Measurements from ENCODE around the gene ANXA1. TPM values are rescaled to one million over a fixed set of nuclear protein-coding genes. Genes with fewer than 3 reads are reported as not detected.

The ANXA1 gene
- total RNA-seq, 1 donor from 2014 or later = 35.2 TPM

DNA sequence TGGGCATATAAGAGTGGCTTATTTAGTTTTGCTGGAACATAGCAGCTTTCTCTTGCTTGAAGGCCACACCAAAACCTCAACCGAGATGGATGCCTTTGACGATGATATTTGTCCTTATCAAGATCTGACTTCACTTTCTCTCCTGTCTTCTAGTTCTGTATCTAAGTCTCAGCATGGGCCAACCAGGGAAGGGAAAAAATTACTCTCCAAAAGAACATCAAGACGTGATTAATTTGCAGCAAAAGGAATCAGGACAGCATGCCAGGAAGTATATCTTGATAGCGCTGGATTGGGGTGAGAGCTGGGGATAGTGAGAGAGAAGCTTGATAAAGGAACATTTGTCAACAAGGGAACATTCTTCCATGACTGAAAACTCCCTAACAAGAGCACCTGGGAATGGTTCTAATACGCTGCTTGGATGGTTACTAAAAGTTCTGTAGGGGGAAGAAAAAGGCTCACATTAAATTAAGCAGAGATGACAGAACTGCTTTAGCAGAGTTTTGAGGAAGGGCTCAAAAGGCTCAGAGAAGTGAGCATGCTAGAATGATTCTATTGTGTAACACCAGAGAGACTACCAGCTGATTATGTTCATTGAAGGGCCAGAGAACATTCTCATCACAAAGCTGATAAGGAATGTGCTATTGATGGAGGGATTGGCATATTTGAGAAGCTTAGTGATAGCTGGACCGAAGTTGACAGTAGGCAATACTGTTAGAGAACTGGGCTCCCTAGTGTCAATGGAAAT is 21.6 kb upstream of the ANXA1 start:
- Mint-ChIP-seq H3K27me3 (ENCODE audit: insufficient read depth) (no peaks in the 10 kb centered on the region), H3K9me3 (no peaks in the 10 kb centered on the region), H3K4me1 (ENCODE audit: low read depth) (peaks cover 31% of the 10 kb centered on the region), H3K27ac (no peak overlapping the region), H3K4me3 (no peak overlapping the region), H3K36me3 (ENCODE audit: low read depth) (no peaks in the 10 kb centered on the region)
- intact Hi-C loops (cut with micrococcal nuclease) = no loop called here
- DNase-seq (ENCODE audit: low spot score) = no peak

DNA sequence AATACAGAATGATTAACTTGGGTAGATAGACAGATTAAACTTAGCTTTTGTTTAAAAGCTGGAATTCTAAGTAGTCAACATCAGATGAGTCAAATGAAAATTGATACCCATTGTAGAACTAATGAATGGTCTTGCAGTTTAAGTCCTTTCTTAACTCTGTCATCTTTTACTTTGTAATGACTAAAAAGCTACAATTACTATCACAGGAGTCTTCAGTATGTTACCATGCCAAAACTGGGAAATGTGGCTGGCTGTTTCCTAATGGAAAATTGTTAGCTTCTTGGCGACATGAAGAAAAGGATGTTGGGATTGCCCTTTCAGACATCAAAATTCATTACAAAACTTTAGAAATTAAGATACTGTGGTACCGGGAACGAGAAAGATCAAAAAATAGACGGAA is 20.2 kb upstream of the ANXA1 start:
- intact Hi-C loops (cut with micrococcal nuclease) = no loop called here
- Mint-ChIP-seq H3K4me3 (peak overlapping the region; percentile 83), H3K9me3 (no peaks in the 10 kb centered on the region), H3K36me3 (ENCODE audit: low read depth) (no peaks in the 10 kb centered on the region), H3K27ac (peak overlapping the region; percentile 98), H3K4me1 (ENCODE audit: low read depth) (peaks cover 42% of the 10 kb centered on the region), H3K27me3 (ENCODE audit: insufficient read depth) (no peaks in the 10 kb centered on the region)
- no peak for DNase-seq (ENCODE audit: low spot score)

DNA sequence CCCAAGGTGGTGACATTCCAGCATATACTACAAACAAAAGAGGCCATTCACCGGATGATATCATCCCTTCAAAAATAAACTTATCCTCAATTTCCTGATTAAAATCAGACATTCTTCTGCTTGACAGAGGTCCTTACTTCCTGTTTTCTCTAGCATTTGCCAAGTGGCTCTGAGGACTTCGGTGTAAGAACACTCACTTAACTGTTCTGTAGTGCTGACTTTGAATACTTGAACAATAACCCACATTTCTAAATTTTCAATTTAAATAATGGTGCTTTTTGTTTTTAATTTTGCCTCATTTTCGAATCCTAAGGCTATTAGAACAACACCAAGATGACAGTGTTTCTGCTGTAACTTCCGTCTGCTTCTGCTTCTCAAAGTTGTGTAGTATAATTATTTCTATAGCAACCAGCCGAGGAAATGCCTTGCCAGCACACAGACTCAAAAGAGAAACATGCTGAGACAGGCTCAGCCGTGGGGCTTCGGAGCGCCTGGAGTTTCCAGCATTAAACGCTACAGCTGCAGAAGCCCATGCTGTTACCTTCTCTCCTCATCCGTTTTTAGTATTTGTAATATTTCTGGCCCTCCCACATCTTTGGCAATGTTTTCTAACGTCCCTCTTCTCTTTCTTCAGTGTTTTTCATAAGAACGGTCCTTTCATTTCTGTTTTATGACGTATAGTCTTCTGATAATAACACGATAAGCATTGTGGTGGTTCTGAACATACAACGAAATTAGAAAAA is 19.5 kb upstream of the ANXA1 start:
- intact Hi-C loops (cut with micrococcal nuclease) = loop anchor here (1.0 kb wide), 4 partner anchors 16 to 50 kb away; no protein-coding TSS in a partner anchor
- peaks cover 42% of the 10 kb centered on the region for H3K4me1 Mint-ChIP-seq (ENCODE audit: low read depth)
- H3K36me3 Mint-ChIP-seq (ENCODE audit: low read depth) = no peaks in the 10 kb centered on the region
- peak; percentile 73 for DNase-seq (ENCODE audit: low spot score)
- peak overlapping the region; percentile 98 for H3K27ac Mint-ChIP-seq
- H3K4me3 Mint-ChIP-seq = peak overlapping the region; percentile 83
- no peaks in the 10 kb centered on the region for H3K9me3 Mint-ChIP-seq
- H3K27me3 Mint-ChIP-seq (ENCODE audit: insufficient read depth) = no peaks in the 10 kb centered on the region

DNA sequence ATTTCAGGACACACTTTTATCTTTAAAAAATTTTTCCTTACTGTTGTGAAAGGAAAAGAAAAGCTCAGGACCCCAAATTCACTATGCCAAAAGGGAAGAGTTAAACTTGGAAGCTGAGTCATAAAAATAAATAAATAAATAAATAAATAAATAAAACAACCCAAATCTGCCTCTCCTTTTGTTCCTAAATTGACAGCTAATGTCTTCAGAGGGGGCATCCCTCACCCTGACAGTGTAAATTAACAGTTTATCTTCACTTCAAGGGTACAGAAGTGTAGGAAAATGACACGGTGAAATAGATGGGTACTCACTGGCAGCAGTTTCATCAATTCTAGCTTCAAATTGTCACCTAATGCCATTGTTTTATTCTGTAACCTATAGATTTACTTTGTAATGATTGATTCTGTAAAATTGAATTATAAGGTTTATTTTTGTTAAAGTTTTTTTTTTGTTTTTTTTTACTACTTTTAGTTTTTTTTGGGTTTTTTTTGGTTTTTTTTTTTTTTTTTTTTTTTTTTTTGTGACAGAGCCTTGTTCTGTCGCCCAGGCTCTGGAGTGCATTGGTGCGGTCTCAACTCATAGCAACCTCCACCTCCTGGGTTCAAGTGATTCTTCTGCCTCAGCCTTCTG is 18.5 kb upstream of the ANXA1 start:
- DNase-seq (ENCODE audit: low spot score) = no peak
- peak overlapping the region; percentile 98 for H3K27ac Mint-ChIP-seq
- no peaks in the 10 kb centered on the region for H3K9me3 Mint-ChIP-seq
- H3K4me3 Mint-ChIP-seq = peak overlapping the region; percentile 83
- no peaks in the 10 kb centered on the region for H3K27me3 Mint-ChIP-seq (ENCODE audit: insufficient read depth)
- H3K36me3 Mint-ChIP-seq (ENCODE audit: low read depth) = no peaks in the 10 kb centered on the region
- peaks cover 36% of the 10 kb centered on the region for H3K4me1 Mint-ChIP-seq (ENCODE audit: low read depth)
- intact Hi-C loops (cut with micrococcal nuclease) = no loop called here

DNA sequence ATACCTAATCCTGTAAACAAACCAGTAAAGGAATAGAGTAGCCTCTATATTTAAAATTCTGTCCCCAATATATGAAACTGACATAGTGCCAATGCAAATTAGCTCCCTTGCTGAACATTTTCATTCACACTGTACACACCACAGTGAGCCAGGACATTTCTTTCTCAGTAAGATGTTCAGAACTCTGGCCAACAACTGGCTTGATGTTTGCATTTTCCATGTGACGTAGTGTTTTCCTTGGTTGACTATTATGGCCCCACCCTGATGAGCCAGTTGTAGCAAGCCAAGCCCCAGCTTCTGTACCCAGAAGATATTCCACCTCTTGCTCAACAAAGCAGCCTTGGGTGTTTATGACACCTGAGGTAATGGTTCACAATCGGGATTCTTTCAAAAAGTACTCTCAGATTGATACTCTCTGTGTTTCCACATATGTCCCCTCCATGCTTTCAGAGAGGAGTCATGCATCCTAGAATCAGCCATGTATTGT is 17.7 kb upstream of the ANXA1 start:
- no peak for DNase-seq (ENCODE audit: low spot score)
- intact Hi-C loops (cut with micrococcal nuclease) = no loop called here
- no peaks in the 10 kb centered on the region for H3K36me3 Mint-ChIP-seq (ENCODE audit: low read depth)
- no peaks in the 10 kb centered on the region for H3K9me3 Mint-ChIP-seq
- peak overlapping the region; percentile 15 for H3K4me3 Mint-ChIP-seq
- peak overlapping the region; percentile 31 for H3K27ac Mint-ChIP-seq
- no peaks in the 10 kb centered on the region for H3K27me3 Mint-ChIP-seq (ENCODE audit: insufficient read depth)
- H3K4me1 Mint-ChIP-seq (ENCODE audit: low read depth) = peaks cover 33% of the 10 kb centered on the region

DNA sequence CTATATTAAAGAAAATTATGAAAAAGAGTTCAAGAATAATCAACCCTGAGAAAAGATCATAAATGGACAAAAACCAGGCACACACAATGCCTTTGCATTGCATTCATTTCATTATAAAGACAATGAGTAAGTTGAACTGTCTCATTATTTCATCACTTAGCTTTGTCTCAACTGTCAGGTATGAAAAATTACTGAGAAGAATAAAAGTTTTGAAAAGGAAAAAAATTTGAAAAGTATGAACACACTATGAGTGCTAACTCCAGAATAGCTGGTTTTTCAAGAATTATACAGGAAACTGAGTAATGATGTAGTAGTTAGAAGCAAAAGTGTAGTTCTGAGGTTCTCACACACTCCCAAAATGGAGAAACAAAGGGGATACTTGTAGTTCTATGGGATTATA is 16.3 kb upstream of the ANXA1 start:
- intact Hi-C loops (cut with micrococcal nuclease) = no loop called here
- no peak for DNase-seq (ENCODE audit: low spot score)
- no peak overlapping the region for H3K4me3 Mint-ChIP-seq
- H3K36me3 Mint-ChIP-seq (ENCODE audit: low read depth) = no peaks in the 10 kb centered on the region
- H3K4me1 Mint-ChIP-seq (ENCODE audit: low read depth) = peaks cover 33% of the 10 kb centered on the region
- no peaks in the 10 kb centered on the region for H3K9me3 Mint-ChIP-seq
- no peaks in the 10 kb centered on the region for H3K27me3 Mint-ChIP-seq (ENCODE audit: insufficient read depth)
- H3K27ac Mint-ChIP-seq = no peak overlapping the region

DNA sequence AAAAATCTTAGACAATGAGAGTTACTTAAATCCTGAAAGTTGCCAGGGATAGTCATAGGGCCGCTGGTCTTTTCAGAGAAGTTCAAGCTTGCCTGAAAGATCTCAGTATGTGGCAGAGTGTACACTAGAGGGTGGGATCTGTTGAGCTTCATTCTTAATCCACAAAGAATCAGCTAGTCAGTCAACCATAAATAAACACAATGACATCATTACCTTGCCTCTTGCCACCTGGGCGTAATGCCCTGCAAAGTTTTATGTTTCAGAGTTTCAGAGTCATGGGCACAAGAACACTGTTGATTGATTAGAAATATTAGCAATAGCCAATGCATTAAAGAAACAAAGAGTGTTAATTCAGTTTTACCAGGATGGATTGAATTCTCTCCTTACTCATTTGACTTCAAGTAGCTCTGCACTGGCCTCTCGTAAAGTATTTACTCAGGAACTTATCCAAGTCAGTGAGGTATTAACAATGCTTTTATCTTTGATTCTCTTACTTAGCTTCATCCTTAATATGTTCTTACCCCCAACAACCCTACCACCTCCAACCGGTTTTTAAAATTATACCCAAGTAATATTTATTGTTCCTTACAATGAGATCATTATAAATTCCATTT is 14.3 kb upstream of the ANXA1 start:
- Mint-ChIP-seq H3K4me3 (no peak overlapping the region), H3K4me1 (ENCODE audit: low read depth) (peaks cover 22% of the 10 kb centered on the region), H3K27me3 (ENCODE audit: insufficient read depth) (no peaks in the 10 kb centered on the region), H3K27ac (no peak overlapping the region), H3K36me3 (ENCODE audit: low read depth) (no peaks in the 10 kb centered on the region), H3K9me3 (no peaks in the 10 kb centered on the region)
- intact Hi-C loops (cut with micrococcal nuclease) = no loop called here
- no peak for DNase-seq (ENCODE audit: low spot score)

DNA sequence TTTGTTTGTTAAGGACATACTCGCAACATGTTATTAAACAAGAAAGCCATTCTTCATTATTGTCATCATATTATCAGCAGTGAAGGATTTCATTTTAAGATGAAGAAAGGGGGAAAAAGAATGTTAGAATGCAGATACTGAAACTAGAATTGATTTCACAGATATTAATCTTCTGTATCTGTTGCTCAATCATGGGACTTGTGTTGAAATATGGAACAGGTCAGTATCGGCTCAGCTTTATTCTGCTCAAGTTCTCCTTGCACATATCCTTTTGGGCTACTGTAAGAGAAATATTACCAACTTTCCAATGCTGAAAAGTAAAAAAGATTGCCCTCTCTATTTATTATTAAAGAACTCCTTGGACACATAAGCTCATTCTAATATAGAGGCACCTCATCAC is 13.8 kb upstream of the ANXA1 start:
- Mint-ChIP-seq H3K27me3 (ENCODE audit: insufficient read depth) (no peaks in the 10 kb centered on the region), H3K27ac (no peak overlapping the region), H3K4me3 (no peak overlapping the region), H3K4me1 (ENCODE audit: low read depth) (peaks cover 17% of the 10 kb centered on the region), H3K9me3 (no peaks in the 10 kb centered on the region), H3K36me3 (ENCODE audit: low read depth) (no peaks in the 10 kb centered on the region)
- DNase-seq (ENCODE audit: low spot score) = no peak
- intact Hi-C loops (cut with micrococcal nuclease) = no loop called here

DNA sequence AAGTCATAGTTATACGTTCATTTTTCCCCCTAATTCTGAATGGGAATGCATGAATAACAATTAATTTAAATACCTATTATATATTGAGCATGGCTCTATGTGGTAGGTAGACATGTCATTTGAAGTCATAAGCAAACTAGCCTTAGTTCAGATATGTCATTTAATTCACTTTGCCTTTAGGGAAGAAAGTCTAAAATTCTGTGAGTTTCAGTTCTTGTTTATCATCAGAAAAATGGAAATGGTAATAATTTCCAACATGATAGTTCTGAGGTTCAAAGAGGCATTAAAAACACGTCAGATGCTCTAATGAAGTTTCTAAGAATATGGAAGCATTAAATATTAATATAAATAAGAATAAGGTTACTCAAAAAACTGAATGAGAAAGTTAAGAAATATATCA is 13.1 kb upstream of the ANXA1 start:
- peaks cover 18% of the 10 kb centered on the region for H3K4me1 Mint-ChIP-seq (ENCODE audit: low read depth)
- no peak for DNase-seq (ENCODE audit: low spot score)
- intact Hi-C loops (cut with micrococcal nuclease) = no loop called here
- H3K27me3 Mint-ChIP-seq (ENCODE audit: insufficient read depth) = no peaks in the 10 kb centered on the region
- H3K27ac Mint-ChIP-seq = no peak overlapping the region
- no peak overlapping the region for H3K4me3 Mint-ChIP-seq
- H3K9me3 Mint-ChIP-seq = no peaks in the 10 kb centered on the region
- no peaks in the 10 kb centered on the region for H3K36me3 Mint-ChIP-seq (ENCODE audit: low read depth)

DNA sequence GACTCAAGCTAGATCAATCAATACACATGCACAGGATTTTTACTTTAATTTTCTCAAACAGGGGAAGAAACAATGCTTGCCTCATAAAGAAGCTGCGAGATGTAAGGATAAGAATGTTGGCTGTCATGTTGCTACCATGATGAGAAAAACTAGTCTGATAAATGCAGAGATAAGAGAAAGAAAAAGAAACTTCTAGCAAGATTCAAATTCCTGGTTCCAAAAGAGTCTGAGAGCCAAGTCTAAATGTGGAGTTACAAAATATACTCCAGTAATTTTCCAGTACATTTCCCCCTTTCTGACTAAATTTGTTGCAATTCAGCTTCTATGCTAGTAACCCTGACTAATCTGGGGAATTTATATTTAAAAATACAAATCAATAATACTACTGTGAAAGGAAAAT is 10.4 kb upstream of the ANXA1 start:
- peaks cover 27% of the 10 kb centered on the region for H3K4me1 Mint-ChIP-seq (ENCODE audit: low read depth)
- no peaks in the 10 kb centered on the region for H3K27me3 Mint-ChIP-seq (ENCODE audit: insufficient read depth)
- no peaks in the 10 kb centered on the region for H3K36me3 Mint-ChIP-seq (ENCODE audit: low read depth)
- H3K9me3 Mint-ChIP-seq = no peaks in the 10 kb centered on the region
- intact Hi-C loops (cut with micrococcal nuclease) = loop anchor here (10.0 kb wide), 1 partner anchor 1456 kb away; no protein-coding TSS in a partner anchor
- no peak overlapping the region for H3K4me3 Mint-ChIP-seq
- DNase-seq (ENCODE audit: low spot score) = no peak
- H3K27ac Mint-ChIP-seq = no peak overlapping the region

DNA sequence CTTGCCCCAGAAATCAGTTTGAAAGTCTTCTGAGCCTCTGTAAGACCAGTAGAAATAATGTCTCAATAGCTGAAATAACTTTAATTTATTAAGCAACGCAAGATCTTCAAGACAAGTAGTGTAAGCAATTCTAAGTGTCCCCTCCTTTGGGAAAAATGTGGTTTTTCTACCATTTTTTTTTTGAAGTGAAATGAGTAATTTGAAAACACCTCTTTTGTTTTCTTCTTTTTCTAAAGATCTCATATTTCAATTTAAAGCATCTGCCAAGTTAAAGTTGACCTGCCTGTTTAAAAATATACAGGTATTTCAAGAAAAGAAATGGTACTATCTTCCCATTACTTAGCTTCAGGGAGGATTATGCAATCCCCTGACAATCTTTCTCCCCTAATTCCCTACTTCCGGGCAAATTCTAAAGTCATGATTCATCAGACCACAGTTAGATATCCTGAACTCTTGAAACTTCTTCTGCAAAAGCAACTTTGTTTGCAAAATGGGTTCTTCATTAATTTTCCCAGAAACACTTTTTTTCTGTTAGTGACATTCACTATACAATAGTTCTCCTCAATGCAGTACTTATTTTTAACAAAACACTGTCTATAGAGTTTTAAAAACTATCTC is 7.8 kb upstream of the ANXA1 start:
- Mint-ChIP-seq H3K4me1 (ENCODE audit: low read depth) (peaks cover 39% of the 10 kb centered on the region), H3K9me3 (no peaks in the 10 kb centered on the region), H3K36me3 (ENCODE audit: low read depth) (peaks cover 2% of the 10 kb centered on the region), H3K27ac (no peak overlapping the region), H3K27me3 (ENCODE audit: insufficient read depth) (no peaks in the 10 kb centered on the region), H3K4me3 (no peak overlapping the region)
- DNase-seq (ENCODE audit: low spot score) = no peak
- intact Hi-C loops (cut with micrococcal nuclease) = loop anchor here (10.0 kb wide), 1 partner anchor 1459 kb away; no protein-coding TSS in a partner anchor

DNA sequence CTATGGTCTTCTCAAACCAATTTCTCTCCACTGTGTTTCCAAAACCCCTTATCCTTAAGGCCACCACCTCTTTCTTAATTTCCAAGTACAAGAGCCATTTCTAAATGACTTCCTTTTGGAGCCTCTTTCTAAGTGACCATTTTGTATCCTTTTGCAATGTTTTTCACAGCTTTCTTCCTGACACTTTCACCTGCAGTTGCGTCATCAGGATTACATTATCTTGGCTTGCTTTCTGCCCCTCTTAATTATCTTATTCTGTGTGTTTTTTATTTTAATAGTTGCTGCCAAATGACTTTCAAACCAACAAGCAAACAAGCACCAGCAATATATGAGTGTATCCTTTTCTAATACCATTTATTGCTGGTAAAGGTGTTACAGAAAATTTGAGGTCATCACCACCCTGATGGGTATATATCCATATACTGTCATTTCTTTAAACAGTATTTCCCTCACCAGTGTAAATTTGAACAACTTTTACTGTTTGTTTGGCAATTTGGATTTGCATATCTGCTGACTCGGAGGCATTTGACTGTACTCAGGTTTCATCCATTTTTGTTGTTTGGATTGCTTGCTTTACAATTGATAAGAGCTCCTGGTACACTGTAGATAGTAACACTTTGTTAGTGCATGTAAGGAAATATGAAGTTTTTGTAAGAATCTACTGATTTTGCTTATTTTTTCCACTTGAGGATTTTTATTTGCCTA is 5.4 kb upstream of the ANXA1 start:
- Mint-ChIP-seq H3K4me3 (no peak overlapping the region), H3K4me1 (ENCODE audit: low read depth) (peaks cover 60% of the 10 kb centered on the region)
- intact Hi-C loops (cut with micrococcal nuclease) = loop anchor here (10.0 kb wide), 1 partner anchor 1461 kb away; no protein-coding TSS in a partner anchor

More for the DNA sequence above, 5.4 kb upstream of the ANXA1 start:
- Mint-ChIP-seq H3K27ac (no peak overlapping the region), H3K36me3 (ENCODE audit: low read depth) (peaks cover 2% of the 10 kb centered on the region), H3K27me3 (ENCODE audit: insufficient read depth) (no peaks in the 10 kb centered on the region), H3K9me3 (no peaks in the 10 kb centered on the region)
- DNase-seq (ENCODE audit: low spot score) = no peak
